DOHH2 (cell line): ENCODE measurements around the gene ITPKB.
"Not testable (repeated sequence)": the region's sequence is repeated elsewhere in the genome, so short reads cannot be mapped to it uniquely, and the experiment has no call there.

ENCODE experiments used
- H3F3A ChIP-seq: fragments of 200-600 bp; sonication (generic), shearing (Covaris generic); 2 replicates; pipeline ENCODE4 v1.6.0; 2016; ENCODE audit warnings: antibody characterized with exemption, mild to moderate bottlenecking; ENCODE audit not compliant: control insufficient read depth, insufficient read depth
- H3K27ac ChIP-seq: fragments of 200-600 bp; sonication (generic); 2 replicates; pipeline ENCODE4 v1.5.1; 2014; ENCODE audit warnings: low read depth, mild to moderate bottlenecking, low read length, moderate library complexity
- H3K27me3 ChIP-seq: fragments of 200-600 bp; sonication (generic); 2 replicates; pipeline ENCODE4 v1.6.1; 2014; ENCODE audit warnings: mild to moderate bottlenecking, low read length, mixed read lengths; ENCODE audit not compliant: control insufficient read depth
- H3K36me3 ChIP-seq: fragments of 200-600 bp; sonication (generic); 2 replicates; pipeline ENCODE4 v1.6.1; 2014; ENCODE audit warnings: mild to moderate bottlenecking, low read length, moderate library complexity, mixed read lengths; ENCODE audit not compliant: control insufficient read depth
- H3K4me1 ChIP-seq: fragments of 200-600 bp; sonication (generic); 2 replicates; pipeline ENCODE4 v1.6.1; 2014; ENCODE audit warnings: mild to moderate bottlenecking, low read length, mixed read lengths; ENCODE audit not compliant: control insufficient read depth
- H3K4me2 ChIP-seq: fragments of 200-600 bp; sonication (generic); 2 replicates; pipeline ENCODE4 v1.6.0; 2014; ENCODE audit warnings: mild to moderate bottlenecking, low read length, moderate library complexity
- H3K4me3 ChIP-seq: fragments of 200-600 bp; sonication (generic); 2 replicates; pipeline ENCODE4 v1.5.1; 2014; ENCODE audit warnings: mild to moderate bottlenecking, low read length, mixed read lengths
- H3K79me2 ChIP-seq: fragments of 200-600 bp; sonication (generic); 2 replicates; pipeline ENCODE4 v1.6.1; 2014; ENCODE audit warnings: mild to moderate bottlenecking, low read length, mixed read lengths; ENCODE audit not compliant: control insufficient read depth
- H3K9me2 ChIP-seq: fragments of 200-600 bp; sonication (generic); replicated peaks from 2 replicates; pipeline ENCODE4 v1.6.1; 2014; ENCODE audit warnings: mild to moderate bottlenecking, low read length, mixed read lengths; ENCODE audit not compliant: control insufficient read depth
- H3K9me3 ChIP-seq: fragments of 200-600 bp; sonication (generic); 2 replicates; pipeline ENCODE4 v1.6.1; 2014; ENCODE audit warnings: antibody characterized with exemption, low read length, mixed read lengths; ENCODE audit not compliant: control insufficient read depth, insufficient read depth
- H4K20me1 ChIP-seq: fragments of 200-600 bp; sonication (generic); 2 replicates; pipeline ENCODE4 v1.6.0; 2014; ENCODE audit warnings: low read depth, mild to moderate bottlenecking, antibody characterized with exemption, low read length, moderate library complexity; ENCODE audit not compliant: control insufficient read depth, insufficient read depth
- CTCF ChIP-seq: fragments of 200-600 bp; sonication (generic); IDR thresholded peaks from one replicate; pipeline ENCODE4 v1.5.1; 2014; ENCODE audit warnings: antibody characterized with exemption, mild to moderate bottlenecking, low read depth, low read length; ENCODE audit not compliant: poor library complexity, severe bottlenecking
- EZH2phosphoT487 ChIP-seq: fragments of 200-600 bp; sonication (generic); IDR thresholded peaks from 2 replicates; pipeline ENCODE4 v1.6.1; 2017; ENCODE audit warnings: borderline replicate concordance, mild to moderate bottlenecking, antibody characterized with exemption, low read length, moderate library complexity, mixed read lengths

Gene ITPKB

GRCh38 chr1:226722240-226722900 lies 16.7 kb downstream of the ITPKB start:
- Histone ChIP-seq H3K4me3 (no peak overlapping the region), H3K27me3 (no peaks in the 10 kb centered on the region), H3F3A (peaks cover 8% of the 10 kb centered on the region), H3K4me1 (peaks cover 89% of the 10 kb centered on the region), H3K79me2 (peaks cover 99% of the 10 kb centered on the region), H4K20me1 (peaks cover 14% of the 10 kb centered on the region; the same call in 1 of the 2 replicates), H3K9me3 (no peaks in the 10 kb centered on the region), H3K9me2 (no peaks in the 10 kb centered on the region), H3K4me2 (no peak overlapping the region), H3K36me3 (peaks cover 86% of the 10 kb centered on the region), H3K27ac (no peak overlapping the region; the same call in 1 of the 2 replicates)
- TF ChIP-seq CTCF (no peak), EZH2phosphoT487 (no peak)

GRCh38 chr1:226720574-226720973 lies 18.5 kb downstream of the ITPKB start:
- not testable (repeated sequence) for H3K4me3 ChIP-seq, H3K27ac ChIP-seq, H4K20me1 ChIP-seq, H3K27me3 ChIP-seq, H3K4me2 ChIP-seq, H3K9me2 ChIP-seq, H3K9me3 ChIP-seq
- peaks cover 99% of the 10 kb centered on the region for H3K79me2 ChIP-seq
- peaks cover 89% of the 10 kb centered on the region for H3K4me1 ChIP-seq
- peaks cover 76% of the 10 kb centered on the region for H3K36me3 ChIP-seq
- peaks cover 19% of the 10 kb centered on the region for H3F3A ChIP-seq

GRCh38 chr1:226719596-226720387 lies 19.3 kb downstream of the ITPKB start:
- H3F3A ChIP-seq: peaks cover 27% of the 10 kb centered on the region
- H3K4me3 ChIP-seq: no peak overlapping the region
- no peak overlapping the region for H3K4me2 ChIP-seq
- peaks cover 72% of the 10 kb centered on the region for H3K36me3 ChIP-seq
- peaks cover 99% of the 10 kb centered on the region for H3K79me2 ChIP-seq
- no peak for TF ChIP-seq EZH2phosphoT487
- no peak for TF ChIP-seq CTCF
- no peaks in the 10 kb centered on the region for H3K9me3 ChIP-seq
- H3K4me1 ChIP-seq: peaks cover 89% of the 10 kb centered on the region
- H3K9me2 ChIP-seq: no peaks in the 10 kb centered on the region
- no peak overlapping the region for H3K27ac ChIP-seq
- no peaks in the 10 kb centered on the region for H3K27me3 ChIP-seq
- H4K20me1 ChIP-seq: peaks cover 6% of the 10 kb centered on the region; the same call in 1 of the 2 replicates
